KOPT-K1 (cell line): ENCODE data around the gene CLCF1.
A peak's percentile ranks its signal among the peaks of the same experiment; 100 is the strongest.

ENCODE experiments used
- H3K27ac ChIP-seq: fragments of 200-600 bp; sonication (generic); 2 replicates; pipeline ENCODE4 v1.5.1; 2016; ENCODE audit warnings: antibody characterized with exemption, mild to moderate bottlenecking, low read depth, low read length; ENCODE audit not compliant: poor library complexity, severe bottlenecking
- H3K36me3 ChIP-seq: fragments of 200-600 bp; sonication (generic); 2 replicates; pipeline ENCODE4 v1.5.1; 2017; ENCODE audit warnings: antibody characterized with exemption, mild to moderate bottlenecking, low read length, moderate library complexity; ENCODE audit not compliant: insufficient read depth
- H3K9me3 ChIP-seq: fragments of 200-600 bp; sonication (generic); 2 replicates; pipeline ENCODE4 v1.5.1; 2017; ENCODE audit warnings: antibody characterized with exemption, low read length, mild to moderate bottlenecking; ENCODE audit not compliant: insufficient read depth, poor library complexity, severe bottlenecking

Gene CLCF1

DNA sequence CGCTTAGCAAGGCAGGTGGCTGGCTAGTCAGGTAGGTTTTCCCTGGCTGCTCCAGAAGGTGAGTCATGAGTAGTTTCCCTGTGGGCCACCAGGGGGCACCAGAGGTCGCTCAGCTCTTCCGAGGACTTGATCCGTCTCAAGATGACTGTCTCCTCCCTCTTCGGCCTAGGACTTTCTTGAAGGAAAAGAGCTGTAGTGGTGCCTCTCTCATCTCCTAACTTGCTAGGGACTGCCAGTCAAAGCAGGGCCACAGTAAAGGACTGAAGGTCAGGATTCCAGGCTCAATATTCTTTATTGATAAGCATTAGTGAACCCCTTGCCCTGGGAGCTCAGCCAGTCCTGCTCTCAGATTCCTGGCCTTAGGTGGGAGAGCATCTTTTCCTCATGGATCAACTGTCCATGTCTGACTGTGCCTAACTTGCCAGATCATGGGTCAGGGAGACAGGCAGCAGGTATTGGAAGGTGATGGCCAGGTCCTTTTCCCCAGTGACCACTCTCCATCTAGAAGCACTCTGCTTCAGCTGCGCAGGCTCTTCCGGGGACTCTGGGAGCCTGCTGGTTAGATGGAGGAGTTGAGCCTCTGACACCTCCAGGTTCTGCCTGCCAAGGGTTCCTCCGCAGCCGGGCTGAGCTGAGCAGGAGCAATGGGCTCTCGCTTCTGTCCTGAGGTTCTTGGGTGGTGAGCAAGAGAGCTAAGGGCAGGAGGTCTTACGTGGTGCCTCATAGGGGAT is 22.0 kb downstream of the CLCF1 start:
- Histone ChIP-seq H3K9me3 (no peaks in the 10 kb centered on the region), H3K36me3 (no peaks in the 10 kb centered on the region), H3K27ac (peak overlapping the region; percentile 0)

DNA sequence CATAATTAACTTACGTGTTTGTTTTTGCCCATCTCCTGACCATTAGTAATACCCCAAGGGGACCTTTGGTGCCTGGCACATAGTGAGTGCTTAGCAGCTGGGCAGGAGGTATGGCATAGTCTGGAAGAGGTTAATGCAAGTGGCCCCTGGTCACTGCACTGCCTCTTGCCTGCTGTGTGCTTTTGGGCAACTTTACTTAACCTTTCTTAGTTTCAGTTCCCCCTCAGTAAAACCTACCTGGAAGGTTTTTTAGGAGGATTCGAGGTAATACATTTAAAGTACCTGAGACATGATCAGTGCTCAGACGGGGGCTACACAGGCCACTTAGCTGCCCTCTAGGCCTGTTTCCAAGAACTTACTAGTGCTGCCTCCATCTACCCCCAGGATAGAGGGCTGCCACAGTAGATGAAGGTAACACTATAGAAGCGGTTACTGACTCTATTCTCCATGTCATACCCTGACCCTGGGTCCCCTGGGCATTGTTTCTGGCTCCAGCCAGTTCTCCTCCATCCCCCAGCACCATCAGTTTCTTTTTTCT is 23.4 kb downstream of the CLCF1 start:
- Histone ChIP-seq H3K27ac (no peak overlapping the region), H3K9me3 (no peaks in the 10 kb centered on the region), H3K36me3 (no peaks in the 10 kb centered on the region)

DNA sequence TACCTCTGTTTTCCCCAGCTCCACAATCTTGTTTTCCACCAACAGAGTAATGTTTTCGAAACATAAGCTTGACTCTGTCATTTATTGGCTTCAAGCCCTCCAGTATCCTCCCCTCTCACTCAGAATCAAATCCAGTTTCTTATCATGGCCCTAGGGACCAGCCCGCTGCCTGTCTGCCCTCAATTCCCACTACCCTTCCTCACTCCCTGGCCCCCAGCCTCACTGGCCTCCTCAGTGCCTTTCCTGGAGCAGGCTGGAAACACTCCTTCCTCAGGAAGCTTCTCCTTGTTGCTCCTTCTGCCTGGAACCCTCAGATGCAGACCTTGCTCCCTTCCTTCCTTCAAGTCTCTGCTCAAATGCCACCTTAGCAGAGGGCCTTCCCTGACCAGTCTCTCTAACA is 23.9 kb downstream of the CLCF1 start:
- H3K9me3 ChIP-seq = no peaks in the 10 kb centered on the region
- no peak overlapping the region for H3K27ac ChIP-seq
- no peaks in the 10 kb centered on the region for H3K36me3 ChIP-seq

DNA sequence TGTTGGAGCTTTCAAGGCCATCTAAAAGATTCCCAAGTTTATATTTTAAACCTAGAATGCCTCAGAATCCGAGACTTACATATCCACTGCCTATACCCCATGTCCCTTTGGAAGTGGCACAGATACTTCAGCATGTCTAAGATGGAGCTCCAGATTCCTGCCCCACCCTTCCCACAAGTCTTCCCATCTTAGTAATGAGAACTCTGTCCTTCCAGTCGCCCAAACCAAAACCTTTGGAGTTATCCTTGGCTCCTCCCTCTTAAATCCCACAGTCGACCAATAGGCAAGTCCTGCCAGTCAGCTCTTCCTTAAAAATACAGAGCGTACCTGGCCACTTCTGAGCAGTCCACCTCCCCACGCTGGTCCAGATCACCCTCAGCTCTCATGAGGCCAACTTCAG is 24.4 kb downstream of the CLCF1 start:
- Histone ChIP-seq H3K9me3 (no peaks in the 10 kb centered on the region), H3K27ac (no peak overlapping the region), H3K36me3 (no peaks in the 10 kb centered on the region)

DNA sequence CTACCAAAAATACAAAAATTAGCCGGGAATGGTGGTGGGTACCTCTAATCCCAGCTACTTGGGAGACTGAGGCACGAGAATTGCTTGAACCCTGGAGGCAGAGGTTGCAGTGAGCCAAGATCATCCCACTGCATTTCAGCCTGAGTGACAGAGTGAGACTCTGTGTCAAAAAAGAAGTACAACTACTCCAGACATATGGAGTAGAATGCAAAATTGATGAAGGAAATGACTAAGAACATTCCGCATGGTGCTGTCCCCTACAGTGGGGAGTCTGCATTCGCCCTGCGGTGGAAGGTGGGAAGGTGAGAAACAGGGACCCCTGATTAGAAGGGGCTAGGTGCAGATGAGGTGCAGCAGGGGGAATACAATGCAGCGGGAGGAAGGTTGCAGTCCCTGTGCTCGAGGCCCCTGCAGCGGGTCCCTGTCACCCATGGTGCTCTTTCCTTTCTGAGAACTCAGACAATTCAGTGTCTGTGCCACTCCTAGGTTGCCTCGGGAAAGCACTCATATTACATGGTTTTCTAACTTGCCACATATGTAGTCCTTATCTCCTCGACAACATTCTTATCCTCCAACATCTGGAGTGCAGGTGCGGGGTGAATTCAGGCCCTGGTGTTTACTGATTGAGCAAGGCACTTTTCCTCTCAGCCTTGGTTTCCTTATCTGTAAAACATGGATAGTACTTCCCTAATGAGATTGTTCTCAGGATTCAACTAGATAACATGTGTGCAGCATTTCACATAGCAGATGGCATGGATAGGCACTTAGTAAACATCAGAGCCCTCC is 25.2 kb downstream of the CLCF1 start:
- Histone ChIP-seq H3K9me3 (no peaks in the 10 kb centered on the region), H3K27ac (no peak overlapping the region), H3K36me3 (no peaks in the 10 kb centered on the region)

DNA sequence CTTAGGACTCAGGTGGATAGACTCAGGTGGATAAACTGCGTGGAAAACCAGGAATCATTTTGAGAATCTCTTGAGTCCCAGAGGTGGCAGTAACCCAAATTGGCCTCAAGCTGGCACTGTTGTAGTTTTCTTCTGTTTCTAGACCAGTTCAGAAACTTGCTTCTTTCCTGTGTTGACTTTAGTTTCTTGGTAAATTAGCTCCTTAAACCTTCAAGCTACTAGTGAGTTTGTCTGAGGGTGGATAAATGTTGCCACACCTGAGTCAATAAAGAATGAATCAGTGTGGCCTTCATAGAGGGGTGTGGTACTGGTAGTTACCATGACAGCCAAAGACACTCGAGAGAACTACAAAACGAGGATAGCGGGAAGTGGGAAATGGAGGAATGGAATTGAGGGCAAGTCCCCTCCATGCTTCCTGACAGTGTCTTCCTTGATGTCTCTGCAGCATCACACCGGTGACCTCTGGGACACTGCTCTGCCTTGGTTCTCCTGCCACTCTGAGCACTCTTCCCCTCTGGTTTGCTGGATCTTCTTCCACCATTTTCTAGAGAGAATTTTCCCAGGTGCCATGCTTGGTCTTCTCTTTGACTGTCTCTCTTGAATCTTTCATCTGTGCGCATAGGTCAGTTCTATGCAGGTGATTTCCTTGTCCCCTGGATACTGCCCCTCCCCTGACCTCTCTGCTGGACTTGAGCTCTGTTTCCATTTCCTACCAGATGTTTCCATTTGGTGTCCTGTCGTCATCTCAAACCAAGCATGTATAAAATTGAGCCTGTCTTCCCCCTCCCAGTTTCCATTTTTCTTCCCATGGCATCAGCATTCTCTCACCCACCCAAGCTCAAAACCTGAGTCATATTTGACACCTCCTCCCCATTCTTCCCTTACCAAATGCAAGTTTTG is 27.2 kb downstream of the CLCF1 start:
- no peaks in the 10 kb centered on the region for H3K36me3 ChIP-seq
- H3K9me3 ChIP-seq = no peaks in the 10 kb centered on the region
- H3K27ac ChIP-seq = no peak overlapping the region

DNA sequence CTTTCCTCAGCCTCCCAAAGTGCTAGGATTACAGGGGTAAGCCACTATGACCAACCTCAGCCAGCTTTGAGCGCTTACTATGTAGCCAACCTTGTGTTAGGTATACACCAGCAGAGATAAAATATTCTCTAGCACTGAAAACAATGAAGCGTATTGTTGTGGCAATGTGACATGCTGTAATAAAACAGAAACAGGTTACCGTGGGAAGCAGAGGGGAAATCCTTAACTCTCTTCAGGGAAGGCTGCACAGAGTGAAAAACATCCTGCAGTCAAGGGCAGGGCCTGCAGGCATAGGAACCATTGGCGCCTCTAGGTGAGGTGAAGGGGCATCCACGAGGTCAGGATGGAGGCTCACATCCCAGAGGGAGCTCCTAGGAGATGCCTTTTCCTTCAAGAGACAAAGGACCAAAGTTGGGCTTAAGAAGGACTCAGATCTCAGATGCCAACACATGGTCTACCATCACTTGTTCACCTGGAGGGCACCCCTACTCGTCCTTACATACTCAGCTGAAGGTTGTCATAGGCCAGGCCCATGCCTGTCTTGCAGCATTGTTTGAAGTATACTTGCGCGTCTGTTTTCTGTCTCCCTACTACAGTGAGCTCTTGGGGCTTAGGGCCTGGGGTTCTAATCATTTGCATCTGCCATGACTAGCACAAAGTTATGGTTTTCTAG is 28.0 kb downstream of the CLCF1 start:
- H3K36me3 ChIP-seq = no peaks in the 10 kb centered on the region

DNA sequence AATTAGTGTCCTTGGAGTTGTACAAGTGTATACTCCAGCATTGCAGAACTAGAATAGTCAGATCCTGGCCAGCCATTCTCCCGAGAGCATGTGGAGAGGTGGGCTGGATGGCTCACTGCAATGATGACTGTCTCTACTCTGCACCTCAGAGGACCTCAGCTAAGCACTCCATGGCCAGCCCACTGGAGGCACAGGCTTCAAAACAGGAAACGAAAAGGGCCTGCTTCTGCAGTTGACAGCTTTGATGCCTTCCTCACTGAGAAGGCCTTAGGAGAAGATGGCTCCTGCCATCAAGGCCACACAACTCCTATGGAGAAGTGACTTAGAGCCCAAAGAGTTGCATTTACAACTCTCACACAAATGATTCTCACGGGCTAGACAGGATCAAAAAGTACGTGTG is 29.1 kb downstream of the CLCF1 start:
- Histone ChIP-seq H3K27ac (no peak overlapping the region), H3K9me3 (no peaks in the 10 kb centered on the region), H3K36me3 (no peaks in the 10 kb centered on the region)

More for the DNA sequence above, 28.0 kb downstream of the CLCF1 start:
- H3K9me3 ChIP-seq = no peaks in the 10 kb centered on the region
- no peak overlapping the region for H3K27ac ChIP-seq

DNA sequence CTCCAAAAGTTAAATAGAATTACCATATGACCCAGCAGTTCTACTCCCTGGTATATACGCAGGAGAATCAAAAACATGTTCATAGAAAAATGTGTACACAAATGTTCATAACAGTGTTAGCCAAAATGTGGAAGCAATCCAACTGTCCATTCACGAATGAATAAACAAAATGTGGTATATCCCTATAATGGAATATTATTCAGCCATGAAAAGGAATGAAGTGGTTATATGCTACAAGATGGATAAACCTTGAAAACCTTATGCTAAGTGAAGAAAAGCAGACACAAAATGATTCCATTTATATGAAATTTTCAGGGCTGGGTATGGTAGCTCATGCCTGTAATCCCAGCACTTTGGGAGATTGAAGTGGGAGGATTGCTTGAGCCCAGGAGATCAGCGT is 36.1 kb downstream of the CLCF1 start:
- no peaks in the 10 kb centered on the region for H3K9me3 ChIP-seq
- H3K27ac ChIP-seq = no peak overlapping the region
- no peaks in the 10 kb centered on the region for H3K36me3 ChIP-seq

DNA sequence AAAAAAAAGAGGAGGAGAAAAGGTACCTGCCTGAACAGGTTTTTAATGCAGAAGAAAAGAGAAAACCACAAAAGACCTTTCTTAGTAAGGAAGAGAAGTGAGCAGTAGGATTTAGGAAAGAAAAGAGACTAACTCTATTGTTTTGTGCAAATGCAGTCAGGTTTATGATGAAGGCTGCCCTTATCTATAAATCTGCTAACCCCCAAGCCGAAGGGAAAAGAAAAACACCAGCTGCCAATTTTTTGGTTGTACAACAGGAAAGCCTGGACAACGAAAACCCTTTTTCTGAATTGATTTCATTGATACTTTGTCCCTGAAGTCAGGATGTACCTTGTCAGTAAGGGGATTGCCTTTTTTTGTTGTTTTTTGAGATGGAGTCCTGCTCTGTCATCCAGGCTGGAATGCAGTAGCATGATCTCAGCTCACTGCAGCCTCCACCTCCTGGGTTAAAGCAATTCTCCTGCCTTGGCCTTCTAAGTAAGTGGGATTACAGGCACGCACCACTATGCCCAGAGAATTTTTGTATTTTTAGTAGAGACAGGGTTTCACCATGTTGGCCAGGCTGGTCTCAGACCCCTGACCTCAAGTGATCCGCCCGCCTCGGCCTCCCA is 41.2 kb downstream of the CLCF1 start:
- no peak overlapping the region for H3K27ac ChIP-seq
- no peaks in the 10 kb centered on the region for H3K9me3 ChIP-seq

DNA sequence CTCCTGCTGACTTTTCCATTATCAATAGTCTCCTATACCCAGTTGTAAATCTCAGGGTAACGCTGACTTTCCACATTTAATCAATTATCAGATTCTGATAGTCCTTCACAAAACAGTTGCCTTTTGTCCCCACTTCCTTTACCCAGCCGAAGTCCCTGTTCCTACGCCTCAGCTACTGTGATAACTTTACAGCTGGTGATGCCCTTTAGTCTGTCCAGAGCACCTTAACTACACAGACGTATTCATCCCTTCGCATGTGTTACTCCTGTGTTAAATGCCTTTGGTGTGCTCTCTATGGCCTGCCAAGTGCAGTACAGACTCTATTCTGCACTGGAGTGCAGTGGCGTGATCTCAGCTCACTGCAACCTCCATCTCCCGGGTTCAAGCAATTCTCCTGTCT is 49.9 kb downstream of the CLCF1 start:
- Histone ChIP-seq H3K27ac (no peak overlapping the region), H3K9me3 (no peaks in the 10 kb centered on the region), H3K36me3 (no peaks in the 10 kb centered on the region)

More for the DNA sequence above, 41.2 kb downstream of the CLCF1 start:
- no peaks in the 10 kb centered on the region for H3K36me3 ChIP-seq

DNA sequence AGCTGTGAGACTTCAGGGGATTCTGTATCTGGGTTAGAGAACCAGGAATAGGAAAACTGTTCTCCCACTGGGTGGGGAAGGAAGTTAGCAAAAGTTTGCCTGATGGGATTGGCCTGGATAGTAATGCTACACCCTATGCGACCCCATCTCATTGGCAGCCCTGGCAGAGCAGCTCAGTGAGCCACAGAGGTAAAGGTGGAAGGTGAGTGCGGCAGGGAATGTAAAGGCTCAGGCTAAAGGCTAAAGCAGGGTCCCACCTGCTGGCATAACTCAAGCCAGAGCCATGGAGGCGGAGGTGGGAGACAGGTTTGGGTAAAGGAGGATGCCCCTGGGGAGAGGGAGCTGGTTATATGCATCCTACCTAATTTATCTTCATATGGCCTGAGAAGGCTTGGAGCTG is 51.3 kb downstream of the CLCF1 start:
- Histone ChIP-seq H3K27ac (no peak overlapping the region), H3K9me3 (no peaks in the 10 kb centered on the region), H3K36me3 (no peaks in the 10 kb centered on the region)

DNA sequence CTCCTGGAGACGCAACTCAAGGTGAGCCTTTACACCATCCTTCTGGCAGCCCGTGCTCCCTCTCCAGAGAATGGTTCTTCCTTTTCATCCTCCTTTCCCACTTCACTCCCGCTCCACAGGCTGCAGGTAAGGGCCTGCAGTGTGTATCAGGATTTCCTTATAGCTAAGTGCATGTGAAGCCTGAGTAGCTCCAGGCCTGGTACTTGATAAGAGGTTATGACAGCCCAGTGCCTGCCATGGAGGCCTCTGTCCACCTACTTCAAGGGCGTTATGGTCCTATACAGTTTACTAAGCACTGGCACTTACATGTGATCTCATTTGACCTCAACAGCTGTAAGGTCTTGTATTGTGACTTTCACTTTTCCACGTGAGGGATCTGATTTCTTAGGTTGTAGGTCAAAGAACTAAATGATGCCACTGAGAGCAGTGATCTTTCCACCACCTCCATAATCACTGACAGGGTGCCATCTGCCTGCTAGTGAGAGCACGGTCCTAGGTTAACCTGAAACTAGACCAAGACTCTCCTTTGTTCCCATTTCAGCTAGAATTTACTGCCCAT is 52.0 kb downstream of the CLCF1 start:
- no peaks in the 10 kb centered on the region for H3K9me3 ChIP-seq
- no peaks in the 10 kb centered on the region for H3K36me3 ChIP-seq
- H3K27ac ChIP-seq = no peak overlapping the region

DNA sequence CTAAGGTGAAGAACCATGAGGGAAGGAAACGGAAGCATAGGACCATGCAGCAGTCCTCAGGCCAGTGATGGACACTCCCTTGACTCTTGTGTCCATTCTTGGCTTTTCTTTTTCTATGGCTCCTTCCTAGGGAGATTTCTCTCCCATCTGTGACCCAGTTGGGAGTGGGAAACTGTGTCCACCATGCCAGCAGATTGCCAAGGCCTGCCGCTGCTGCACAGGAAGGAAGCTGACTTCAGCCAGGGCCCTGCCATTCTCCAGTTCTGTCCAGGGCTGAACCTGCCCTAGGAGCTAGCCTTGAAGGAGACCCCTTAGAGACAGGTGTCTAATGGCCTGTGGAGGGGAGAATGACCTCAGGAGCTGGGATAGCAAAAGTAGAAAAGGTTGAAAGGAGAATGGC is 52.7 kb downstream of the CLCF1 start:
- no peaks in the 10 kb centered on the region for H3K36me3 ChIP-seq
- no peaks in the 10 kb centered on the region for H3K9me3 ChIP-seq
- no peak overlapping the region for H3K27ac ChIP-seq
